ENCODE data around the gene FRK.
"Not testable (repeated sequence)": the region's sequence is repeated elsewhere in the genome, so short reads cannot be mapped to it uniquely, and the experiment has no call there.

Gene FRK

DNA sequence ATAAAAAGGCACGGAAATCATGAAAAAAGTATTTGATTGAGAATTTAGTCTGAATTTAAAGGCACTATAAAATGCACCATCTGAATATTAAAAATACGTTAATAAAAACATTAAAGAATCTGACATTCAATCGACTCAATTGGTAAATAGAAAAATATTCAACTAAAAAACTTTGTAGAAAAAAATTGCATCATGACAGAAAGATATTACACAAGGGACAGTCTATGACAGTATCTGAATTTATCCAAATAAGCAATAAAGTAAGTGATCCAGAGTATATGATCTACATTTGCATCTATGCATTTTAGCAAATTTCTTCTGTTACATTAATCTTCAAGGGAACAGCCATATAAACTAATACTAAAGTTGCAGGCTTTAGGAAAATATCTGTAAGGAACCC is 9.4 kb downstream of the FRK start:
- no peak overlapping the region for H3K4me3 ChIP-seq (ENCODE audit: low read depth, low read length)
- no peak for DNase-seq (ENCODE audit: low read depth, low spot score)
- in situ Hi-C loops (cut with HindIII; ENCODE audit: low sequenced_read_pairs), result no loop called here
- TF ChIP-seq, protein P1, sequence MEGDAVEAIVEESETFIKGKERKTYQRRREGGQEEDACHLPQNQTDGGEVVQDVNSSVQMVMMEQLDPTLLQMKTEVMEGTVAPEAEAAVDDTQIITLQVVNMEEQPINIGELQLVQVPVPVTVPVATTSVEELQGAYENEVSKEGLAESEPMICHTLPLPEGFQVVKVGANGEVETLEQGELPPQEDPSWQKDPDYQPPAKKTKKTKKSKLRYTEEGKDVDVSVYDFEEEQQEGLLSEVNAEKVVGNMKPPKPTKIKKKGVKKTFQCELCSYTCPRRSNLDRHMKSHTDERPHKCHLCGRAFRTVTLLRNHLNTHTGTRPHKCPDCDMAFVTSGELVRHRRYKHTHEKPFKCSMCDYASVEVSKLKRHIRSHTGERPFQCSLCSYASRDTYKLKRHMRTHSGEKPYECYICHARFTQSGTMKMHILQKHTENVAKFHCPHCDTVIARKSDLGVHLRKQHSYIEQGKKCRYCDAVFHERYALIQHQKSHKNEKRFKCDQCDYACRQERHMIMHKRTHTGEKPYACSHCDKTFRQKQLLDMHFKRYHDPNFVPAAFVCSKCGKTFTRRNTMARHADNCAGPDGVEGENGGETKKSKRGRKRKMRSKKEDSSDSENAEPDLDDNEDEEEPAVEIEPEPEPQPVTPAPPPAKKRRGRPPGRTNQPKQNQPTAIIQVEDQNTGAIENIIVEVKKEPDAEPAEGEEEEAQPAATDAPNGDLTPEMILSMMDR (IDR thresholded peaks at IDR 0.05; ENCODE audit: low read depth, low read length), result no peak

DNA sequence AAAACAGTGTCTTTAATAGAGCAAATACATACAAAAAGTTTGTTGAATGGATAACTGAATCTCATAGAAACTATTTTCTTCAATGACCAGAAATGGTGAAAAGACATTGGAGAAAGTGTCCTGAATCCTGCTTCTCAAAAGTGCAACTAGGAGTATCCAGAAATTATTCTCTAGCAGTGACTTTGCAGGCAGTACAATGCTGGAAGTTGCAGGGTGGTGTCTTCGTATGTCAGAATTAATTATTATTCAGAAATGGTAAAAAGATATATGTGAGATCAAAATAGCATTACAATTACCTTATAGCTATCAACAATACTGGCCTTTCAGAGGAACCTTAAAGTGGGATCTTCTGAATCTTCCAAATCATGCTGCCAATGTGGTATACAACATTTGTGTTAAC is 10.0 kb downstream of the FRK start:
- in situ Hi-C loops (cut with HindIII; ENCODE audit: low sequenced_read_pairs), result no loop called here
- no peak overlapping the region for H3K4me3 ChIP-seq (ENCODE audit: low read depth, low read length)
- DNase-seq (ENCODE audit: low read depth, low spot score), result no peak
- TF ChIP-seq, protein P1 (IDR thresholded peaks at IDR 0.05; ENCODE audit: low read depth, low read length), result no peak

DNA sequence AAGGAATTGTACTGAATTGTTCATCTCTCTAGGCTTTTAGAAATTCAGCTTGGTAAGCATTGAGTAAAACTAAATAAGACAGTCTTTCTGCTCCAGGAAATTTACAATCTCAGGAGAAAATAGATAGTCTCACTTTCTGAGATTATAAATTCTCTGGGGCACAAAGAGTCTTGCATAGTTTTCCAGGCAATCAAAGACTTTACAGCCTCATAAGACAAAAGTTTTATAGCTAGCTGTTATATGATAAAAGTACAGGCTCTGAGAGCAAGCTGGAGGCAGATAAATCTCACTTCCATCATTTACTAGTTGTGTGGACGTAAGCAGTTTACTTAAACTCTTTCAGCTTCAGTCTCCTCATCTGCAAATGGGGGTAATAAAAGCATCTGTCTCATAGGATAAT is 11.4 kb downstream of the FRK start:
- TF ChIP-seq, protein P1 (IDR thresholded peaks at IDR 0.05; ENCODE audit: low read depth, low read length), result no peak
- no peak for DNase-seq (ENCODE audit: low read depth, low spot score)
- in situ Hi-C loops (cut with HindIII; ENCODE audit: low sequenced_read_pairs), result no loop called here
- H3K4me3 ChIP-seq (ENCODE audit: low read depth, low read length), result no peak overlapping the region

DNA sequence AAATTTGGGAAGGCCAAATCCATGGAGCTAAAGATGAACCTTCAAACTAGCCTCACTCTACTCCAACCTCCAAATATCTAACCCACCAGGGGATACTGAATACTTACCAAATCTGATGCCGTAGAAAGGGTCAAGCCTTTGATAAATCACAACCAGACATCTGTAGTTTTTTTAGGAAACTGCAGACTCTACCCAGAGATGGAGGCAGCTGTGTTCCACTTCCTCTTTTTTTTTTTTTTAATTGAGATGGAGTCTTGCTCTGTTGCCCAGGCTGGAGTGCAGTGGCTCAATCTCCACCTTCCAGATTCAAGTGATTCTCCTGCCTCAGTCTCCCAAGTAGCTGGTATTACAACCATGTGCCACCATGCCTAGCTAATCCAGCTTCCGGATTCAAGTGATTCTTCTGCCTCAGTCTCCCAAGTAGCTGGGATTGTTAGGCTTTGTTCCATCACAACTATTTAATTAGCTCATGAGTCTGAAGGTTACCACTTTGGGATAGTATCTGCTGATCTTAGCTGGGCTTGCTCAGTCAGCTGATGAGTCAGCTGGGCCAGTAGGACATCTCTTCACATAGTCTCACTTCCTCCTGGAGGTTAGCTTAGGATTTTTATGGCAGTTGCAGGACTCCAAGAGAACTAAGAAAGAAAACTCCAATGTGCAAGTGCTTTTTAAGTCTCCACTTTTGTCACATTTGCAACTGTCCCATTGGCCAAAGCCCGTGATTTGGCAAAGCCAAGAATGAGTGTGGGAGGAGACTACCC is 13.3 kb downstream of the FRK start:
- TF ChIP-seq, protein P1 (IDR thresholded peaks at IDR 0.05; ENCODE audit: low read depth, low read length), result no peak
- peak; percentile 9 for DNase-seq (ENCODE audit: low read depth, low spot score)
- in situ Hi-C loops (cut with HindIII; ENCODE audit: low sequenced_read_pairs), result no loop called here
- no peak overlapping the region for H3K4me3 ChIP-seq (ENCODE audit: low read depth, low read length)

DNA sequence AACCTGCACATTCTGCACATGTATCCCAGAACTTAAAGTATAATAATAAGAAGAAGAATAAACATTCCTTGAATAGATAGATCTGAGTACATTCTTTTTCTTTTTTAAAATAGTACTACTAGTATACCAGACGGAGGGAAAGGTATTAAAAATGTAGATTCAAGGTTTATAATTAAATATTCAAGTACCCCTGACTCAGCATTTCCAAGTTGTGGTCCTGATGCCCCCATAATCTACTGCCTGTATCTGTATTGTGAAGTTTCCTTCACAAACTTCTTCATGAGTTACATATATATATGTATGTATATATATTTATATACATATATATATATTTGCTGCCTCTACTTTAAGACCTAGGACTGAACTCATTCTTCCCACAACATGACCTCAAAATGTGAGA is 14.0 kb downstream of the FRK start:
- TF ChIP-seq, protein P1 (IDR thresholded peaks at IDR 0.05; ENCODE audit: low read depth, low read length), result no peak
- in situ Hi-C loops (cut with HindIII; ENCODE audit: low sequenced_read_pairs), result no loop called here

DNA sequence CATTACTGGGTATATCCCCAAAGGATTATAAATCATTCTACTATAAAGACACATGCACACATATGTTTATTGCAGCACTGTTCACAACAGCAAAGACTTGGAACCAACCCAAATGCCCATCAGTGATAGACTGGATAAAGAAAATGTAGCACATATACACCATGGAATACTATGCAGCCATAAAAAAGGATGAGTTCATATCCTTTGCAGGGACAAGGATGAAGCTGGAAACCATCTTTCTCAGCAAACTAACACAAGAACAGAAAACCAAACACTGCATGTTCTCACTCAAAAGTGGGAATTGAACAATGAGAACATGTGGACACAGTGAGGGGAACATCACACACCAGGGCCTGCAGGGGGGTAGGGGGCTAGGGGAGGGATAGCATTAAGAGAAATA is 14.4 kb downstream of the FRK start:
- H3K4me3 ChIP-seq (ENCODE audit: low read depth, low read length); in situ Hi-C loops (cut with HindIII; ENCODE audit: low sequenced_read_pairs); DNase-seq (ENCODE audit: low read depth, low spot score): not testable (repeated sequence)

More for the DNA sequence above, 14.0 kb downstream of the FRK start:
- H3K4me3 ChIP-seq (ENCODE audit: low read depth, low read length), result no peak overlapping the region
- DNase-seq (ENCODE audit: low read depth, low spot score), result no peak

DNA sequence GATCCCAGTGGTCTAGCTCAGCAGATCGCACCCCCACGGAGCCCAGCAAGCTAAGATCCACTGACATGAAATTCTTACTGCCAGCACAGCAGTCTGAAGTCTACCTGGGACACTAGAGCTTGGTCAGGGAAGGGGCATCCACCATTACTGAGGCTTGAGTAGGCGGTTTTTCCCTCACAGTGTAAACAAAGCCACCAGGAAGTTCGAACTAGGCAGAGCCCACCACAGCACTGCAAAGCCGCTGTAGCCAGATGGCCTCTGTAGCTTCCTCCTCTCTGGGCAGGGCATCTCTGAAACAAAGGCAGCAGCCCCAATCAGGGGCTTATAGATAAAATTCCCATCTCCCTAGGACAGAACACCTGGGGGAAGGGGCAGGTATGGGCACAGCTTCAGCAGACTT is 18.8 kb downstream of the FRK start:
- in situ Hi-C loops (cut with HindIII; ENCODE audit: low sequenced_read_pairs), result no loop called here
- TF ChIP-seq, protein P1 (IDR thresholded peaks at IDR 0.05; ENCODE audit: low read depth, low read length), result no peak
- no peak overlapping the region for H3K4me3 ChIP-seq (ENCODE audit: low read depth, low read length)
- DNase-seq (ENCODE audit: low read depth, low spot score), result no peak
